GM19043 (cell line): ENCODE measurements around the gene KLF7.

Source experiments
- ATAC-seq: cut with Tn5 transposase; IDR thresholded peaks from one replicate; pipeline ENCODE4 v1.9.1; 2021; ENCODE audit warnings: low read depth; ENCODE audit not compliant: unreplicated experiment

The KLF7 gene

DNA sequence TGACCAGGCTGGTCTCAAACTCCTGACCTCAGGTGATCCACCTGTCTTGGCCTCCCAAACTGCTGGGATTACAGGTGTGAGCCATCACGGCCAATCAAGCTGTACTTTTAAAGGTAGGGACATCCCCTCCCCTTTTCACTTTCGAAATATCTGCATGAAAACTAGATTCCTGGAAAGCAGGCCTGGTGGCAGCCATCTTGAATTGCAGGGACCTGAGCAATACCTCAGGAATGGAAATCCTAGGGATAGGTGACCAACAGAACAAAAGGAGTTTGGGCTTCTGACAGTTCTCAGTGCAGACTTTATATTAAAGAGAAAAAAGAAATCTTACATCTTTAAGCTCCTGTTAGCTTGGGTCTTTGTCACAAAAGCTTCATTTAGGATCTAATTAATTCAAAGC is 62.6 kb downstream of the KLF7 start:
- no peak for ATAC-seq

GRCh38 chr2:207101984-207102383 is 63.8 kb downstream of the KLF7 start:
- ATAC-seq: no peak

DNA sequence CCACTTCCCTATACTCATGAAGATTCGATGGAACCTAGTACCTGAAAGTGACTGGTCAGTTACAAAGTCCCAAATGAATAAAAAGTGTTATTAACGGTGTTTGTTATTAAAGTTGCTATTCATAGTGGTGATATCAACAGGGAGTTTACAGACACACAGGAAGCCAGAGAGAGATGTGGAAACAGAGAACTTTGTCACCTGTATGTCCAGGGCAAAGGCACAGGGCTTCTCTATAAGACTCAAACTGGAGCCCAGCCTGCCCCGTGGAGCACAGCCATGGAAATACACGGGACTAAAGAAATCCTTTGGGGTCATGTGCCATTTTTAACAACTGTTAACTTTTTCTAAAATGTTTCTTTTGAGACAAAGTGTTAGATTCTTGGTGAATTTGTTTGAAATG is 68.5 kb downstream of the KLF7 start:
- no peak for ATAC-seq

DNA sequence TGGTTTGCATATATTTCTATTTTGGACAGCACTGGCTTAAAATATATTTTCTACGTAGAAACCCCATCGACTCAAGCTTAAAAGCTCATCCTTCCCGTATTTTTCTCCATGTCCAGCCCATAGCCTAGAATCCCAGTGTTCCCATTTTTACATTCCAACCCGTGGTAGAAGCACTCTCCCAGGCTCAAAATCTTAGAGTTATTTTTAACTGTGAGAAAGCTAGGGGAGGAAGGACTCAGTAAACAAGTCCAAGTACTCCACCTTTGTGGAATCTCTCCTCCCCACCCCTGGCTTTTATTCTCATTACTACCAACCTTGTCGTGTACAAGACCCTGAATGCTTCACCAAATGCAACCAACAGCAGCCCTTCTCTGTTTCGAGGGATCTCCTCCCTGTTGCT is 69.8 kb downstream of the KLF7 start:
- ATAC-seq: no peak

DNA sequence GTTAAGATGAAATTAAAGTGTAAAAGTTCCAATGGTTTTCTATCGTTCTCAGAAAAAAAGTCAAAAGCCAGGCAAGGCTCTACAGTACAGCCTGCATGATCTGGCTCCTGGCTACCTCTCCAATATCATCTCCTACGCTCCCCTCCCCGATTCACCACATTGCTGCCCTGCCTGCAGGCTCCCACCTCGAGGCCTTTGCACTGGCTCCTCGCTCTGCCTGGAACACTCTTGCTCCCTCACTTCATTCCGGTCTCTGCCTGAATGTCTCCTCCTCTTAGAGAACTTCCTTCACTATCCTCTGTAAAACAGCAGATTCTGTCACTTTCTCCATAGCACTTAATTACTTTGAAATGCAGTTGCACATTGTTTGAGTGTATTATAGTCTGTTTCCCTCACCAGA is 72.5 kb downstream of the KLF7 start:
- no peak for ATAC-seq

GRCh38 chr2:207092818-207093217 is 72.9 kb downstream of the KLF7 start:
- no peak for ATAC-seq

GRCh38 chr2:207091928-207092327 is 73.8 kb downstream of the KLF7 start:
- ATAC-seq: no peak

DNA sequence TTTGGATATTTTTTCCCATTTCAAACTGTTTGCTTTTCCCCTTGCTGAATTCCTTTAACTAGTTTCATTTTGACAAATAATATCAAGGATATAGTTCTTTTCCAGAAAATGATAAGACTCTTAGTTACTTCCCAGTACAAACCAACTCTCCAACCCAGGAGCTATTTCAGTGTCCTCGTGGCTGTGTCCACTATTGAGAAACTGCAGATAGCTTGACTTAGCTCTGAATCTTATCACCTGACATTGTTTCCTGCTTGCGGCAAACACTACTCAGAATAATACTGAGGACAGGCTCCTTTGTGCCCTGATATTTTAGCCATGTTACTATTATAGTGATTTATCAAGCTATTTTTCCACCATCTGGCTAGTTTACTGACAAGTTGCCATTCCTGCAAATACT is 74.6 kb downstream of the KLF7 start:
- ATAC-seq: no peak

DNA sequence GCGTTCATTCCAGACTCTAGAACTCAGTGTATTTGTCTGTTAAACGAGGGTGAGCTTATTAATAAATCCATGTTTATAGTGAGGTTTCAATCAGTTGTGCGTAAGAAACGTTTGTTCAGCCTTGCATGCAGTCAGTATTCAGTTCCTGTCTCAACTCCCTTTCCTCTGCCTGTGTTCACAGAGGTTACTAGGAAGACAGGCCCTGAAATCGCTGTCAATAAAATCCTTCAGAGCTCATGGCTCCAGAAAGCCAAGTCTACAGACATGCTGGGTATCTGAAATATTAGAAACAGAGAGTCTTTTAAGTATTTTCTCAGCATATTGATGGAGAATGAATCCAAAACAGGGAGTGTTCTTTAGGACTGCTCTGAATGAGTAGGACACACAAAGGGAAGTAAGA is 75.4 kb downstream of the KLF7 start:
- ATAC-seq: no peak

- ATAC-seq: no peak
These were observed 76.9 kb downstream of the KLF7 start for GRCh38 chr2:207088839-207089238.

GRCh38 chr2:207088276-207088675 is 77.5 kb downstream of the KLF7 start:
- no peak for ATAC-seq

DNA sequence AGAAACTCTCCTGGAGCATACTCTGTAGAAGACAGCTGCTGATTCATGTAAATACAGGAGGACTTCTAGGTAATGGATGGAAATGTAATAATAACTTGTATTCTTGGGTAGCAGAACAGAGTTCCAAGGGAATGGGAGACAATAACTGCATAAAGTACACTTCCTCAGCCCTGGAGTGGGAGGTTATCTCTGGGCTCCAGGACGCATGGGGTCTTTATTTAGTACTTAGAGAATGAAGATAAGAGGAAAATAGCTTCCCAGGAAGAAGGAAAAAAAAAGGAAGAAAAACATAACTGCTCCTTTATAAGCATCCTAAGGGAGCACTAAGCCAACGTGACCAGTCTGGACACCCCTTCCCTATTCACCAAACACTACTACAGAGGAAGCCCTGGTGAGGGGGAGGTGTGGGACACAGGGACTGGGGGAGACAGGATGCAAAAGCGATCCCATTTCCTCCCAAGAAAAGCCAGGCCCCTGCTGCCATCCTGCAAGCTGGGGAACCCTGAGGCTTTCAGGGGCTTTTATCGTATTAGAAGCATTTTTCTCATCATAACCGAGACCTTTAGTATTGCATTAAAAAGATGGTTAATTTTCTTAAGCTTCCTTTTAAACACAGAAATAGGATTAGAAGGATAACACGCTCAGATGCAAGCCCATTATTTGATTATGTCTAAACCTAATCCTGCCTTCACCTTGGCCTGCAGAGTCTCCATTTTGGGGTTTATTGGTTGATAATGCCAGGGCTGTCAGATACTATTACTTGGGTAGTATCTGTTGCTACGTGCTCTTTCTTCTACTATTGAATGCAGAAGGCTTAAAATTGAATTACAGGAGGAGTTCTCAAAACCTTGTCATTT is 78.5 kb downstream of the KLF7 start:
- no peak for ATAC-seq

DNA sequence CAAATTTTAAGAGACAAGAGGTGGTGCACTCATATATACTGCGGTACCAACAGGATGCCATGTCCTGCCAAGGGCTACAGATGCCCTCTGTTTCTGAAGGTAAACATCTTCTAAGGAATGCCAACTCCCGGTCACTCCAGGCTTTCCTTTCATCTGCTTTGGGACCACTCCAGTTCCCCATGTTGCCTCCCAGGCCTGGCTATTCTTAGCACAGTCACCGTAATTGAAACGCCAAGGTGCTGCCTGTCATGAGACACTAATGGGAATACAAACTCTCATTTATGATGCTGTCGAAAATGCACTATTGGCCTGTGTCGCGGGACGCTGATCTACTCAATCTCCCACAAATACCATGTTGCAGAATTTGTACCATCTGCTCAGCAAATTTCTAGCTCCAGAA is 79.6 kb downstream of the KLF7 start:
- ATAC-seq: no peak

- ATAC-seq: no peak
These were observed 80.6 kb downstream of the KLF7 start for GRCh38 chr2:207085110-207085509.

- ATAC-seq: no peak
These were observed 82.2 kb downstream of the KLF7 start for GRCh38 chr2:207083361-207084110.

GRCh38 chr2:207082619-207083018 is 83.1 kb downstream of the KLF7 start:
- ATAC-seq: no peak

- no peak for ATAC-seq
These were observed 87.5 kb downstream of the KLF7 start for GRCh38 chr2:207078186-207078798.

DNA sequence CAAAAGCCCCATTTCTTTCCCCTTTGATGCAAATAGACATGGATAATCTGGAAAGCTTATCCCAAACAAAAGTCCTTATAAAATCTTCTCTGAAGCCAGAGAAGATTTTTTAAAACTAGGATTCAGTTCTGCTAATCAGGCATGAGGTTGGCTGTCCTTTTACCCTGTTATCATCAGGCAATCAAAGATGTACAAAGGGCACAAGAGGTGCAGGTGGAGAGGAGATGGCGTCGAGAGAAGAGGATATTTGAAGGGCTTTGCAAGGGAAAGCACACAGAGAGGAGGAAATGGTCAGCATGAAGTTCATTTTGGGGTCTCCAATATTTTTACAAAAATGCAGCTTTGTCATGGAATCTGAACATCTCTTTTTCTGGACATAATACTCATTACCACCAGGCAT is 88.5 kb downstream of the KLF7 start:
- no peak for ATAC-seq

DNA sequence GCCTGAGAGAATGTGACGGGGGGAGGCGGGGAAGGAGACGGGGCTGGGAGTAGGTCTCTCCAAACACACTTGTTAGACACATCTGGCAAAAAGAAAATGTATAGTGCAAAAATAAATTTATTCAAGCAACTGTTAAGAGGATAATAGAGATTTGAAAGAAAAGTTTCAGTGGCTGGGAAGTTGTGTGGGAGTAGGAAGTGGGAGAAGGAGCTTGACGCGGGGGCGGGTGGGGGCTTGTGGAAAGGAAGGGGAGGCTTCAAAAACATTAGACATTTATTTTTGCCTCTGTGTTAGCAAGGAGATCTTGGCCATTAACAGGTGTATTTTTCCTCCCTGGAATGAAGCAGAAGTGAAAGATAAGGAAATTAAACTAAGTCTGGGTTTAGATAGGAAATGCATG is 90.3 kb downstream of the KLF7 start:
- ATAC-seq: no peak

DNA sequence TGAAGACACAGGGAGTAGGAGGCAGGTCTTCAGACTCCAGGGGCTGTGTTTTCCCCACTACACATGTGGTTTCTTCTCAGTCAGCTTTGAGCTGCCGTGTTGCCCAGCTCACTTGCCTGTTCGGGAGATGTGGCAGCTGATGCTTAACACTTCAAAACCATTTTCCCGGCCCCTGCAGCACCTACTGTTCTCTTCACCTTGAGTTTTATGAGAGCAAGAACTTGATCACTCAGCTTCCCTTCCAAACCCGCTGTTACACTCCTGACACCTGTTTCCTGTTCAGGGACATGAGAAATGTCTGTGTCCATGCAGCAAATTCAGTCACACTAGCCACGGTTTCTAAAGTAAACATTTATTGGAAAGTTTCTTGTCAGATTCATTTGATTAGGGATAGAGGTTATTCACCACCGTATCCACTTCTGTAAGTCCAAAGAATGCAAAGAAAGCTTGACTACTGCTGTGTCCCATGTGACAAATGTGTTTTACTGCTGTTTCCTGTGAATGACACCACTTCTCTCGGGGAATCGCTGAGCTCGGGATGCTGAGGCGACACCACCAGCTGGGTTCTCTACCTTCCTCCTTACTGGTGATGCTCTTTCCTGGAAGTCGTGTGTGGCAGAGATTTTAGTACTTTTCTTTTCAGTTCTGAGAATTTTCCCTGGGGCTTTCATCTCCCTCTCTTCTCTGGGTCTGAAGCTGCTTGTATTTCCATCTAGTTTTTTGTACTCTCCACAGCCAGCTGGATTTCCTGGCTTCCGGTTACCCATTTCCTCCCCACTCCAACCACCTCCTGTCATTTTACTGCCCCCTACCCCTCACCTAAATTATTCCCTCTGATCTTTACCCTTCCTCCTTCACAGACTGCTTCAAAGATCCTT is 91.7 kb downstream of the KLF7 start:
- ATAC-seq: peak; percentile 47

- no peak for ATAC-seq
These were observed 92.3 kb downstream of the KLF7 start for GRCh38 chr2:207073412-207073800.
